PC-9 (cell line): ENCODE measurements around the gene NCAPH2.

ENCODE experiments used
- EZH2 ChIP-seq: fragments of 200-600 bp; sonication (generic); IDR thresholded peaks from 2 replicates; pipeline ENCODE4 v1.8.0; 2017; ENCODE audit warnings: antibody characterized with exemption, low read depth
- TF ChIP-seq, protein P1 (sequence below): fragments of 200-600 bp; sonication (generic); conservative IDR thresholded peaks from 2 replicates; pipeline ENCODE4 v1.6.1; 2017; ENCODE audit warnings: mixed run types, antibody characterized with exemption, mild to moderate bottlenecking, moderate library complexity

DNA sequence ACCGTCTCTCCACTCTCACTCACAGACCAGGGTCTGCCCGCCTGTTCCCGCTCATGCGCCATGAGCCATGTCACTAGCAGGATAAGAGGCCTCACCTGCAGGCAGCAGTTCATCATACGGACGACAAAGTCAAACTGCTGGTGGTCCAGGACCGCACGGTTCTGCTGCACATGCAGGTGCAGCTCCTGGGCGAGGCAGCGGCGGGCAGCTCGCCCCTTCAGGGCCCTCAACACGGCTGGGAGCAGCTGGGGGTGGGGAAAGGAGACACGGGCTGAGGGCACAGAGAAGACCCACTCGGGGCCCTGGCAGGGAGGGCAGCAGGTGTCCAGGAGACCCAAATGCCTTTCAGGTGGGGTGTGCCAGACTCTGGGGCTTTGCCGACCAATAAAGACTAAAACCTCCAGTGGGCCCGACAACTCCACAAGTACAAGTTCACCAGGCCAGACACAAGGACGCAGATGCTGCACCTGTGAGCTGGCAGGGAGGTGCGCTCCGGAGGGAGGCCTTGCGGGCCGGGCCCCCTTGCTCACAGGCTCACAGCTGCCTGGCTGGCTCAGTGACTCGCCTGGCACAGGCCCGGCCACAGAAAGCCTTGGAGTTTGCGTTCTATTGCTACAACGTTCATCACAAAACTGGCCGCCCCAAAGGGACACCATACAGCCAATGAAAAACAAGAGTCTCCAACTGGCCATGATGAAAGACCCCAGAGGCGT is 44.7 kb upstream of the NCAPH2 start:
- no peak for TF ChIP-seq EZH2
- TF ChIP-seq, protein P1, sequence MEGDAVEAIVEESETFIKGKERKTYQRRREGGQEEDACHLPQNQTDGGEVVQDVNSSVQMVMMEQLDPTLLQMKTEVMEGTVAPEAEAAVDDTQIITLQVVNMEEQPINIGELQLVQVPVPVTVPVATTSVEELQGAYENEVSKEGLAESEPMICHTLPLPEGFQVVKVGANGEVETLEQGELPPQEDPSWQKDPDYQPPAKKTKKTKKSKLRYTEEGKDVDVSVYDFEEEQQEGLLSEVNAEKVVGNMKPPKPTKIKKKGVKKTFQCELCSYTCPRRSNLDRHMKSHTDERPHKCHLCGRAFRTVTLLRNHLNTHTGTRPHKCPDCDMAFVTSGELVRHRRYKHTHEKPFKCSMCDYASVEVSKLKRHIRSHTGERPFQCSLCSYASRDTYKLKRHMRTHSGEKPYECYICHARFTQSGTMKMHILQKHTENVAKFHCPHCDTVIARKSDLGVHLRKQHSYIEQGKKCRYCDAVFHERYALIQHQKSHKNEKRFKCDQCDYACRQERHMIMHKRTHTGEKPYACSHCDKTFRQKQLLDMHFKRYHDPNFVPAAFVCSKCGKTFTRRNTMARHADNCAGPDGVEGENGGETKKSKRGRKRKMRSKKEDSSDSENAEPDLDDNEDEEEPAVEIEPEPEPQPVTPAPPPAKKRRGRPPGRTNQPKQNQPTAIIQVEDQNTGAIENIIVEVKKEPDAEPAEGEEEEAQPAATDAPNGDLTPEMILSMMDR, result no peak
